Progenitor cell of endocrine pancreas (in vitro differentiated cells): ENCODE data around the gene AGGF1. TPM values are rescaled to one million over a fixed set of nuclear protein-coding genes. Genes with fewer than 3 reads are reported as not detected.

Experiments
- DNase-seq: peaks from one replicate; pipeline ENCODE4 v3.0.0; 2021; ENCODE audit warnings: low spot score; ENCODE audit not compliant: unreplicated experiment
- H3K27ac Mint-ChIP-seq: 2 replicates; pipeline ENCODE4 v1.8.0; 2021; ENCODE audit warnings: mild to moderate bottlenecking, moderate library complexity, mixed read lengths
- H3K27me3 Mint-ChIP-seq: 2 replicates; pipeline ENCODE4 v1.8.0; 2021; ENCODE audit warnings: mixed read lengths
- H3K36me3 Mint-ChIP-seq: 2 replicates; pipeline ENCODE4 v1.8.0; 2022; ENCODE audit warnings: mixed read lengths; ENCODE audit not compliant: insufficient read depth
- H3K4me1 Mint-ChIP-seq: 2 replicates; pipeline ENCODE4 v1.8.0; 2021; ENCODE audit warnings: low read depth, mixed read lengths
- H3K4me3 Mint-ChIP-seq: 2 replicates; pipeline ENCODE4 v1.8.0; 2021; ENCODE audit warnings: low read depth, mild to moderate bottlenecking, moderate library complexity, mixed read lengths
- H3K9me3 Mint-ChIP-seq: 2 replicates; pipeline ENCODE4 v1.8.0; 2021; ENCODE audit warnings: low read depth, mixed read lengths
- total RNA-seq: library from RNA; stranded (reverse); gene quantifications from 2 replicates; pipeline ENCODE4 v1.2.1, GENCODE V29; 2021
- TF ChIP-seq, protein P1 (sequence below): fragments of 200-600 bp; sonication (generic); IDR thresholded peaks from one replicate; pipeline ENCODE4 v1.5.0; 2021; ENCODE audit warnings: antibody characterized with exemption, mild to moderate bottlenecking; ENCODE audit not compliant: unreplicated experiment

AGGF1 gene
- total RNA-seq, 1 donor from 2014 or later: 26.3 TPM

DNA sequence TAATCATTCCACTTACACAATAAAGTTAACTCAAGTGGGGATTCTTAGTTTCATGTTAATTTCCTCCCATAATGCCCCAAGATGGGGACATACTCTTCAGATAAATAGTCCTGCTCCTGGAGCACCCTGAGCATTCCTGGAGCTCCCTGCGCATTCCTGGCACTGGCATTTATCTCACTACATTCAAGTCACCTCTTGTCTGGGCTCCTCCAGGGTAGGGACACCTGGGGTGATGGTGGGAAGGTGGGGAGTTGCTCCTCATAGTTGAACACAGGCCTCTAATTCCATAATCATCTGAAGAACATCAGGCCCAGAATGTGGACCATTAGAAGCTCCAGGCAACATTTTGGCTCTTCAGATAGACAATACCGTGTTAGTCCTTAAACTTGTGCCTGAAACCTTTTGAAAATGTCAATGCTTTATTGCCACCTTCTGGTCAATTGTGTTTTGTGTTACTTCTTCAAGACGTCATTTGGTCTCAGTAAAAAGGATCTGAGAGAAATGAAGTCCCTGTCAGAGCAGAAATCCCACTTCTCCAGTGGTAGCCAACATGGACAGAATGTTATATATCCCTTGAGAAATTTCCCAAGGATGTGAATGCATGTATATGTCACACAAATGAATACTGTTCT lies 14.2 kb upstream of the AGGF1 start:
- Mint-ChIP-seq H3K27me3 (no peaks in the 10 kb centered on the region), H3K4me3 (no peak overlapping the region), H3K4me1 (peaks cover 5% of the 10 kb centered on the region), H3K27ac (no peak overlapping the region), H3K36me3 (no peaks in the 10 kb centered on the region), H3K9me3 (no peaks in the 10 kb centered on the region)
- TF ChIP-seq, protein P1, sequence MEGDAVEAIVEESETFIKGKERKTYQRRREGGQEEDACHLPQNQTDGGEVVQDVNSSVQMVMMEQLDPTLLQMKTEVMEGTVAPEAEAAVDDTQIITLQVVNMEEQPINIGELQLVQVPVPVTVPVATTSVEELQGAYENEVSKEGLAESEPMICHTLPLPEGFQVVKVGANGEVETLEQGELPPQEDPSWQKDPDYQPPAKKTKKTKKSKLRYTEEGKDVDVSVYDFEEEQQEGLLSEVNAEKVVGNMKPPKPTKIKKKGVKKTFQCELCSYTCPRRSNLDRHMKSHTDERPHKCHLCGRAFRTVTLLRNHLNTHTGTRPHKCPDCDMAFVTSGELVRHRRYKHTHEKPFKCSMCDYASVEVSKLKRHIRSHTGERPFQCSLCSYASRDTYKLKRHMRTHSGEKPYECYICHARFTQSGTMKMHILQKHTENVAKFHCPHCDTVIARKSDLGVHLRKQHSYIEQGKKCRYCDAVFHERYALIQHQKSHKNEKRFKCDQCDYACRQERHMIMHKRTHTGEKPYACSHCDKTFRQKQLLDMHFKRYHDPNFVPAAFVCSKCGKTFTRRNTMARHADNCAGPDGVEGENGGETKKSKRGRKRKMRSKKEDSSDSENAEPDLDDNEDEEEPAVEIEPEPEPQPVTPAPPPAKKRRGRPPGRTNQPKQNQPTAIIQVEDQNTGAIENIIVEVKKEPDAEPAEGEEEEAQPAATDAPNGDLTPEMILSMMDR: peak; percentile 47
- DNase-seq: no peak

DNA sequence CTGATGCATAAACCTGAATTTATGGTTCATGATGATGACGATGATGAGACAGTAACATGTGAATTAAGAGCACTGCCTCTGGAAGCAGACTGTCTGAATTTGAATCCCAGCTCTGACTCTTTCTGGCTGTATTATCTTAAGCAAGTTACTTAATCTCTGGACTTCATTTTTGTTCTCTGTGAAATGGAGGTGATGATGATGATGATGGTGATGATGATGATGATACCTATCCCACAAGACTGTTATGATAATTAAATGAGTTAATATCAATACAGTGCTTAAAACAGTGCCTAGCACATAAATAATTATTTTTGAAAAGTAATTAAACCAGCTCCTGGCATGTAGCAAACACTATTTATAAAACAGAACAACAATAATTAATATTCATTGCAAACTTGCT lies 13.2 kb upstream of the AGGF1 start:
- Mint-ChIP-seq H3K4me1 (peaks cover 5% of the 10 kb centered on the region), H3K9me3 (no peaks in the 10 kb centered on the region), H3K36me3 (no peaks in the 10 kb centered on the region), H3K4me3 (no peak overlapping the region), H3K27ac (no peak overlapping the region), H3K27me3 (no peaks in the 10 kb centered on the region)
- TF ChIP-seq, protein P1: no peak
- DNase-seq: no peak

DNA sequence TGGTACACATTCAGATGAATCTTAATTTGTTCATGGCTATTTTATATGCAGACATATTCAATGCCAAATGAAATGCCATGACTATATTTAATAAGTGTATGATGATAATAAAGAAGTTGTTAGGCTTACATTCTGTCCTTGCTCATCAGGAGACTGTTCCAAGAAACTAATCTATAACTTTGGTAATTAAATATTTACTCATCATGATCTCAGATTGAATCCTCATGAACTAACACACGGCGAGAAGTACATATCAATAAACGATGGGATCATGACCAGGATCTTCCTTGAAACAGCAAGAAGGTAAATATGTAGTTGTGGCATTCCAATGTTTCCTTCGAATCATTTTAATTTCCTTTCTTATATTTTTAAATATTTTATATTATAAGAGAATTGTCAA lies 12.5 kb upstream of the AGGF1 start:
- no peaks in the 10 kb centered on the region for H3K27me3 Mint-ChIP-seq
- peaks cover 5% of the 10 kb centered on the region for H3K4me1 Mint-ChIP-seq
- no peaks in the 10 kb centered on the region for H3K36me3 Mint-ChIP-seq

DNA sequence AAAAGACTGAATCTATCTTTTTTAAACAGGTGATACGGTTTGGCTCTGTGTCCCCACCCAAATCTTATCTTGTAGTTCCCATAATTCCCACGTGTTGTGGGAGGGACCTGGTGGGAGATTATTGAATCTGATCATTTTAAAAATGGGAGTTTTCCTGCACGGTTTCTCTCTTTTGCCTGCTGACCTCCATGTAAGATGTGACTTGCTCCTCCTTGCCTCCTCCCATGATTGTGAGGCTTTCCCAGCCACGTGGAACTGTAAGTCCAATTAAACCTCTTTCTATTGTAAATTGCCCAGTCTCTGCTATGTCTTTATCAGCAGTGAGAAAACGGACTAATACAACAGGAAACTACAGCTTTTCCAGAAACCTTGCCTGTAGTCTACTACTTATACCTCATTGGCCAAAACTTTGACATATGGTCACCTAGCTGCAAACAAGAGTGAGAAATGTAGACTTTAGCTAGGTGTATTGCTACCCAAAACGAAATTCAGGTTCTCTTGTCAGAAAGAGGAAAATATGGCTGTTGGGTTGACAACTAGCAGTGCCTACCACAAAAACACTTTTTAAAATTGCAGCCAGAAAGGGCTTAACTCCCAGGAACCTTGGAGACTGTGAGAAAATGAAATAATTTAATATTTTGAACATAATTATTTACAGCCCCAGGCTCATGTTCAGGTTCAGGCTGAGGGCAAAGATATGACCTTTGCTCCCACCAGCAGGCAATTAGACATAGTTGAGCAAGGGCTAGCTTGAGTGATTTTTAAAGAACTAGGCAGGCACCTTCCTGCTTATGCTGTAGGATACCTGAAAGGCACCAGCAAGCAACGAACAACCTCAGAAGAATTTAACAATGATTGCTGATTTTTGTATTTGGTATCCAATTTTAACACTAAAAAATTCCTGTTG lies 7.4 kb upstream of the AGGF1 start:
- no peak for DNase-seq
- Mint-ChIP-seq H3K27me3 (no peaks in the 10 kb centered on the region), H3K36me3 (no peaks in the 10 kb centered on the region), H3K4me1 (peaks cover 7% of the 10 kb centered on the region), H3K27ac (no peak overlapping the region), H3K9me3 (peaks cover 6% of the 10 kb centered on the region), H3K4me3 (no peak overlapping the region)
- TF ChIP-seq, protein P1: no peak

More for the DNA sequence above, 12.5 kb upstream of the AGGF1 start:
- TF ChIP-seq, protein P1: no peak
- Mint-ChIP-seq H3K27ac (no peak overlapping the region), H3K9me3 (peaks cover 5% of the 10 kb centered on the region), H3K4me3 (no peak overlapping the region)
- DNase-seq: no peak

DNA sequence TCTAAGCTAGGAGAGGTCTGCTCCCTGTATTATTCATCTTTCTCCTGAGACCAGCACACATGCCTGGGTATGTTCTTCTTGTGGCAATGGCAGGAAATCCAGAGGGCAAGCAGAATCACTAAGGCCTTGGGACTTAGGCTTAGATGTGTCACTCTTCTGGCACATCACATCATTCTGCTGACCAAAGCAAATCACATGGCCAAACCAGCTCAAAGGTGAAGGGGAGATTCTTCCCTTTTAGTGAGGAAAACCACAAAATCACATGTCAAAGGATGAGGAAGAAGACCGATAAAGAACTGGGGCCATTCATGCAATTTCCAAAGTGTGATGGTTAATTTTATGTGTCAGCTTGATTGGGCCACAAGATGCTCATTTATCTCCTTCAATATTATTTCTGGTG lies 5.7 kb upstream of the AGGF1 start:
- H3K4me1 Mint-ChIP-seq: peaks cover 5% of the 10 kb centered on the region
- DNase-seq: no peak

More for the DNA sequence above, 5.7 kb upstream of the AGGF1 start:
- TF ChIP-seq, protein P1: no peak
- Mint-ChIP-seq H3K4me3 (no peak overlapping the region), H3K9me3 (peaks cover 18% of the 10 kb centered on the region), H3K36me3 (peaks cover 5% of the 10 kb centered on the region), H3K27me3 (no peaks in the 10 kb centered on the region), H3K27ac (no peak overlapping the region)
